Breast epithelium (tissue), 3 donors: ENCODE data around the gene XG.

Source experiments
- POLR2A ChIP-seq: fragments of 450-650 bp; IDR thresholded peaks from one replicate; pipeline ENCODE4 v1.6.1; 2016; ENCODE audit warnings: antibody characterized with exemption, mild to moderate bottlenecking, moderate library complexity
- POLR2AphosphoS5 ChIP-seq, 3 donors: sonication (generic); formaldehyde crosslinking; IDR thresholded peaks; one replicate each; pipeline ENCODE4 v1.6.1; 2017; ENCODE audit warnings: antibody characterized with exemption in 3 of 3
- TF ChIP-seq, protein P1 (sequence below), 3 donors: fragments of 450-650 bp; IDR thresholded peaks; one replicate each; pipeline ENCODE4 v1.5.1; 2016 to 2017; ENCODE audit warnings: antibody characterized with exemption in 3 of 3, mild to moderate bottlenecking in 3 of 3, moderate library complexity in 3 of 3

DNA sequence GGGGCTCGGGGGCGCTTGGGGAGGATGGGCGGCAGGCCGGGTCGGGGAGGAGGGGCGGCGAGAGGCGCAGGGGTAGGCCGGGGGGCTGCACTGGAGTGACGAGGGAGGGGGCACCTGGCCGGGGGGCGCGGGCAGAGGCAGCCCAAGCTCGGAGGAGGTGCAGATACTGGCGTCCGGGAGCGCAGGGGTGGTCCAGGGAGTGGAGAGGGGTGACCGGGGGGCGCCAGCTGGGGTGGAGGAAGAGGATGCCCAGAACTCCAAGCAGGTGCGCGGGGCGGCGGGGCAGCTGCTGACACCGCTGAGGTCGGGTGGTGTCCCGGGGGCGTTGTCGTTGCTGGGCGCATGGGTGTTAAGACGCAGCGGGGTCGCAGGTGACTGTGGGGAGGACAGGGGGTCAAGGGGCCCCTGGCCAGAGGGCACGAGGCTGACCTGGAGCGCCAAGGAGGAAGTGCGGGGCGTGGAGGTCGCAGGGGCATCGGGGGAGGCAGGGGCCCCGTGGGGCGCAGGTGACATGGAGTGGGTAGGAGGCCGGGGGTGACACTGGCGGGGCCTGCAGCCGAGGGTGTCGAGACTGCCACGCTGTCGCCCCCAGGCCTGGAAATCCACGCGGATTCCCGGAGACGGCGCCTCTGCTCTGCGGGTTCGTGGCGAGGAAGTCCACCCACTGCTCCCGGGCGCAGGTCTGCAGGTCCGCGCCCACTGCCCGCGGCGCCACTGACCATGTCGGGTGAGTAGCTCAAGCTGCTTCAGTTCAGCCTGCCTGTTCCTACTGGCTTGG, 77.8 kb downstream of the XG start:
- TF ChIP-seq, protein P1, sequence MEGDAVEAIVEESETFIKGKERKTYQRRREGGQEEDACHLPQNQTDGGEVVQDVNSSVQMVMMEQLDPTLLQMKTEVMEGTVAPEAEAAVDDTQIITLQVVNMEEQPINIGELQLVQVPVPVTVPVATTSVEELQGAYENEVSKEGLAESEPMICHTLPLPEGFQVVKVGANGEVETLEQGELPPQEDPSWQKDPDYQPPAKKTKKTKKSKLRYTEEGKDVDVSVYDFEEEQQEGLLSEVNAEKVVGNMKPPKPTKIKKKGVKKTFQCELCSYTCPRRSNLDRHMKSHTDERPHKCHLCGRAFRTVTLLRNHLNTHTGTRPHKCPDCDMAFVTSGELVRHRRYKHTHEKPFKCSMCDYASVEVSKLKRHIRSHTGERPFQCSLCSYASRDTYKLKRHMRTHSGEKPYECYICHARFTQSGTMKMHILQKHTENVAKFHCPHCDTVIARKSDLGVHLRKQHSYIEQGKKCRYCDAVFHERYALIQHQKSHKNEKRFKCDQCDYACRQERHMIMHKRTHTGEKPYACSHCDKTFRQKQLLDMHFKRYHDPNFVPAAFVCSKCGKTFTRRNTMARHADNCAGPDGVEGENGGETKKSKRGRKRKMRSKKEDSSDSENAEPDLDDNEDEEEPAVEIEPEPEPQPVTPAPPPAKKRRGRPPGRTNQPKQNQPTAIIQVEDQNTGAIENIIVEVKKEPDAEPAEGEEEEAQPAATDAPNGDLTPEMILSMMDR (IDR thresholded peaks at IDR 0.05) = no peak
- TF ChIP-seq POLR2A (no peak), POLR2AphosphoS5 (IDR thresholded peaks at IDR 0.05) (no peak)
